Vagina (tissue), 2 donors: ENCODE results near the gene RBM44. TPM values are rescaled to one million over a fixed set of nuclear protein-coding genes. Genes with fewer than 3 reads are reported as not detected.

Source experiments
- DNase-seq, 2 donors: peaks; one replicate each; pipeline ENCODE4 v3.0.0-alpha.2; 2017; ENCODE audit errors: extremely low spot score in 2 of 2
- H3K27ac ChIP-seq: fragments of 200-600 bp; sonication (generic); one replicate; pipeline ENCODE4 v1.5.1; 2019
- H3K27me3 ChIP-seq: fragments of 200-600 bp; sonication (generic); one replicate; pipeline ENCODE4 v1.5.1; 2019
- H3K36me3 ChIP-seq, 2 donors: fragments of 200-600 bp; sonication (generic); one replicate each; pipeline ENCODE4 v1.5.1; 2017 to 2019
- H3K4me1 ChIP-seq: fragments of 200-600 bp; sonication (generic); one replicate; pipeline ENCODE4 v1.5.1; 2019
- H3K4me3 ChIP-seq, 2 donors: fragments of 200-600 bp; sonication (generic); 1 replicate in 1 of 2; 2 replicates in 1 of 2; pipeline ENCODE4 v1.5.1; 2016 to 2019
- H3K9me3 ChIP-seq: fragments of 200-600 bp; sonication (generic); one replicate; pipeline ENCODE4 v1.5.1; 2019
- CTCF ChIP-seq, 3 experiments: fragments of 450-650 bp in 2 of 3; fragments of 200-600 bp in 1 of 3; sonication (generic) in 1 of 3; IDR thresholded peaks; one replicate each; pipeline ENCODE4 v1.5.1; 2017 to 2019; ENCODE audit warnings: antibody characterized with exemption in 3 of 3, mild to moderate bottlenecking in 2 of 3, moderate library complexity in 2 of 3
- POLR2A ChIP-seq, 2 donors: fragments of 450-650 bp; IDR thresholded peaks; one replicate each; pipeline ENCODE4 v1.6.1; 2017; ENCODE audit warnings: antibody characterized with exemption in 2 of 2, mild to moderate bottlenecking in 2 of 2, moderate library complexity in 2 of 2
- POLR2AphosphoS5 ChIP-seq, 2 donors: sonication (generic); formaldehyde crosslinking; IDR thresholded peaks; one replicate each; pipeline ENCODE4 v1.9.0; 2017; ENCODE audit warnings: antibody characterized with exemption in 2 of 2, mild to moderate bottlenecking in 2 of 2, low read depth in 1 of 2; ENCODE audit not compliant: insufficient read depth in 1 of 2
- intact Hi-C: fragments of 100-400 bp; cut with DNase I; formaldehyde crosslinking; loops from one replicate; pipeline ENCODE4 v1.15.1; 2023
- small RNA-seq: library from RNA; depleted of rRNA; stranded (forward); fragments of <200 nt; gene quantifications from one replicate; pipeline ENCODE3, GENCODE V24; 2016
- total RNA-seq: library from RNA; depleted of rRNA; stranded (reverse); fragments of >200 nt; gene quantifications from one replicate; pipeline ENCODE4 v1.2.3, GENCODE V29; 2016

Gene RBM44
- total RNA-seq, 1 donor from 2014 or later: 0.98 TPM

- Histone ChIP-seq H3K27ac (peak overlapping the region; percentile 89), H3K36me3 (no peaks in the 10 kb centered on the region), H3K4me1 (peaks cover 59% of the 10 kb centered on the region), H3K9me3 (no peaks in the 10 kb centered on the region), H3K4me3 (no peak overlapping the region), H3K27me3 (no peaks in the 10 kb centered on the region)
- DNase-seq: no peak
- intact Hi-C loops: no loop called here
- TF ChIP-seq POLR2AphosphoS5 (IDR thresholded peaks at IDR 0.05; ENCODE audit: insufficient read depth in 1 of 2, low read depth in 1 of 2) (peak in 1 of 2 donors; percentile 67), POLR2A (IDR thresholded peaks at IDR 0.05) (no peak)
These were observed 89.8 kb downstream of the RBM44 start for GRCh38 chr2:237888389-237888788.

- Histone ChIP-seq H3K9me3 (no peaks in the 10 kb centered on the region), H3K36me3 (no peaks in the 10 kb centered on the region), H3K4me1 (peaks cover 60% of the 10 kb centered on the region), H3K27me3 (no peaks in the 10 kb centered on the region), H3K4me3 (no peak overlapping the region), H3K27ac (peak overlapping the region; percentile 89)
- TF ChIP-seq POLR2AphosphoS5 (IDR thresholded peaks at IDR 0.05; ENCODE audit: insufficient read depth in 1 of 2, low read depth in 1 of 2): no peak
- no peak for TF ChIP-seq CTCF (IDR thresholded peaks at IDR 0.05)
- TF ChIP-seq POLR2A (IDR thresholded peaks at IDR 0.05): no peak
- intact Hi-C loops: no loop called here
- no peak for DNase-seq
These were observed 90.4 kb downstream of the RBM44 start for GRCh38 chr2:237889016-237889415.

GRCh38 chr2:237889811-237890210, 91.2 kb downstream of the RBM44 start:
- TF ChIP-seq POLR2A (IDR thresholded peaks at IDR 0.05): no peak
- TF ChIP-seq POLR2AphosphoS5 (IDR thresholded peaks at IDR 0.05; ENCODE audit: insufficient read depth in 1 of 2, low read depth in 1 of 2): no peak
- no peak for TF ChIP-seq CTCF (IDR thresholded peaks at IDR 0.05)
- Histone ChIP-seq H3K9me3 (no peaks in the 10 kb centered on the region), H3K36me3 (no peaks in the 10 kb centered on the region), H3K4me3 (no peak overlapping the region), H3K27ac (peak overlapping the region; percentile 23), H3K4me1 (peaks cover 58% of the 10 kb centered on the region), H3K27me3 (no peaks in the 10 kb centered on the region)
- intact Hi-C loops: no loop called here
- no peak for DNase-seq

Small RNAs within 50 kb of the gene (small RNA-seq; reads per million reads assigned to genes)
- gene RF00157: not detected

Other genes starting within 250 kb of the RBM44 start
- gene PRLH, start 232.2 kb upstream of the RBM44 start, total RNA-seq: not detected
- not detected for gene RAB17, start 208.0 kb upstream of the RBM44 start, total RNA-seq
- gene LRRFIP1, start 171.2 kb upstream of the RBM44 start, total RNA-seq: 132 TPM
- gene RAMP1, start 60.8 kb downstream of the RBM44 start, total RNA-seq: 120 TPM
- gene UBE2F, start 168.2 kb downstream of the RBM44 start, total RNA-seq: 57.0 TPM